ENCODE data around the gene PIGU.

PIGU gene

DNA sequence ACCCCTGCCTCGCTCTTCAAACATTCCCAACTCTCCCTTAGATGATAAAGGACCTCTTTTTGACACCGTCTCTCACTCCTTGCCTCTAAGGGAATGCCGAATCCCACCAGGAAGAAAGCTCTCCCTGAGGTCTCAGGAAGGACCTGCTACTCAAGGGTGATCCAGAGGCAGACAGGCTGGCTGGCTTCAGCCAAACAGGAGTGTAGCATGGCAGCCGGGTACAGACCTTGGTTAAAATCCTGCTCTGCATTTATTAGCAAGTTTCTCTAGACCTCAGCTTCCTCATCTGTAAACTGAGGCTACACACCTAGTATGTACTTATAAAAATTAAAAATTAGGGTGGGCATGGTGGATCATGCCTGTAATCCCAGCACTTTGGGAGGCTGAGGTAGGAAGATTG is 101.1 kb downstream of the PIGU start:
- FAIRE-seq = no peak

DNA sequence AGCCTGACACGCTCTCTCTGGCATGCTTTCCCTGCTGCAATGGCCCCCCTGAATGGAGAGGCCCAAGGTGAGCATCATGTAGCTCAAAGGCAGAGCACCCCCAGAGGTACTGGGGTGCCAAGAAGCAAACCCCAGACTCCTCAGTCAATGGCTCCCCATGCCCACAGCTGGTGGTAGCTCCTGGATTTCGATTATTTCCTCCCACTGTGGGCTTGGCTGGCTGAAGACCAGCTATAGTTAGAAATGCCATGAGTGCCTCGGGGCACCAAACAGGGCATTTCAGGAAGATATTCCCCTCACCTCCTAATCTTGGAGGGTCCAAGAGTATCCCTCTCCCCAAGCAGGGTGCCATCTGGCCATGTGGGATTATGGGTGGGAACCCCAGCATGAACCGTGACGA is 101.6 kb downstream of the PIGU start:
- no peak for FAIRE-seq

GRCh38 chr20:34574861-34575260 is 102.0 kb downstream of the PIGU start:
- FAIRE-seq = no peak

- no peak for FAIRE-seq
These were observed 102.5 kb downstream of the PIGU start for GRCh38 chr20:34574426-34574825.

DNA sequence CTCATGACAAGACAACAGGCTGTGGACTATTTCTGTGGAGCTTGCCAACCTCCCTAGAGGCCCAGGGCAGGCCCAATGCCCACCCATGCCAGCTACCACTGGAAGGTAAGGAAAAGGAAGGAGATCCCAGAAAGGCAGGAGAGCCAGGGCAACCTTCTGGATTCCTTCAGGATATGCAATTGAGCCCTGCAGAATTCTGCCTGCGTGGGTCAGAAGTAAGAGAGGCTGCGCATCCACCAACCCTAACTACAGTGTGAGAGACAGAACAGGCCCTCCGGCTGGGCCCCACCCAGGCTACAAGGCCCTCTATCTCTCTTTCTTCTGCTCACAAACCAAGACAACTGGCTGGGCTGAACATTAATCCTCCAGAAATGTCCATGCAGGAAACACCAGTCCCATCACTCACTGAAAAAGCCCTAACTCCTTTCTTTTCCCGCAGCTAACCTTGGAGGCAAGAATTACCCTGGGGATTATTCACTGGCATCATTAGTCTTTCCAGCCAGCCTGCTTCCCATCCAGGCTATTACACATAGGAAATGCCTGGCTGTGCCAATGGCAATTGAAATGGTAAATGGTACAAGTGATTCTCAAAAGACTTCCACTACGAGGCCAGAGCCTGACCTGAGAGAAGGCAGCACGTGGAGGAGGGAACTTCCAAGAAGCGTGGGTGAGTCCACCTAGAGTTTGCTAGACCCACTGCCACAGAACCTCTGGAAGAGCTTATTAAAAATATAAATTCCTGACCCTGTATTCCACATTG is 103.2 kb downstream of the PIGU start:
- no peak for FAIRE-seq

GRCh38 chr20:34571753-34572152 is 105.1 kb downstream of the PIGU start:
- FAIRE-seq = no peak

- FAIRE-seq = no peak
These were observed 106.0 kb downstream of the PIGU start for GRCh38 chr20:34570859-34571306.

DNA sequence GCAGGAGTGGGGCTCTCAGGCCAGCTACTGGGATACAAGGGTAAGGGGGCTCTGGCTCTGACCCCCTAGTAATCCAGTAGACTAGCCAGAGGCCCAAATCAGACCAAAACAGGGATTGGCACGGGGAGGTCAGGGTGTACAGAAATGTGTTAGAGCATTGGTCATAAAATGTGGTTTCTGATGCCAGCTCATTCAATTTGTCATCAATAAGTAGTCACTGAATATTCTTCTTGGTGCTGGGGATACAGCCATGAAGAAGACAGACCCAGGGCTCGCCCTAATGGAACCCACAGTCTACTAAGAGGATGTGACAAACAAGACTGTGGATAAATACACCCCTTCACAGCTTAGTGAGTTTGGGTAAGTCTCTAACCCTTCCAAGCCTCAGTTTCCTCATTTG is 107.3 kb downstream of the PIGU start:
- FAIRE-seq = no peak

DNA sequence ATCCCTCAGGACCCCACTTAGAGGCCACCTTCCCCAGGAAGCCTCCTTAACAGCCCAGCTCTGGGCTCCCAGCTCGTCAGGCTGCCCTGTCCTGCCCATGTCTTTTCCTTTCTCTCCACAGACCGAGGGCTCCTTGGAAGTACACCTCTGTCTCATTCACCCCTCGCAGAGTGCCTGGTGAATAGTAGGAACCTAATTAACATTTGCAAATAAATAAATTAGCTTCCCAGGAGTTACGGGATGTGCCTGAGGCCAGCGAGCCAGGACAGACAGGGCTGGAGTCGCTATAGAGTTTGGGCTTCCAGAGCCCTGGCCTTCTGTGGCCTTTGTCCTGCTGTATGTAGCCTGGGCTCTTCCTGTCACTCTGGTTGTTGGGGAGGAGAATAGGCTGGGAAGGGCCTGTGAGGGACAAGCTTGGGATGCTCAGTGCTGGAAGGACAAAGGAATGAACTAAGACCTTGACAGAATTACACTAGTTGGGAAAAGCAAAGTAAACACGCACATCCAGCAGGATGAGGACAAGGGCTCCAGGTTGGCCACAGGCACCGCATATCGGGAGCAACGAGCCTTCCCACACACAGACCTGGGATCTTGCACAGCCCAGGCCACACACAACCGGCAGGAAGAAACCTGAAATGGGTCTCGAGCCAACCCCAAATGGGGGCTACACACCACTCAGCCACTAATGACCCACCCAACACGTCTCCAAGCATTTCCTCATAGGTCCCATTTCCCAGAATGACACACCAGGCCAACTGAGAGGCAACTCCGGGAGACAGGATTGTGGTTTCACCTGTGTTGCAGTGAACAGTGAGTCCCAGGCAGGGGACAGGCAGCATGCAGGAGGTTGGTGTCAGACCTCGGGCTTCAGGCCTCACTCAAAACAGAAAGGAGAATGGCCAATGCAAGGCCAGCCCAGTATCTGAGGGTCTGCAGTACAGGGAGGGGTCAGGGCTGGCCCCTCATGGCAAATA is 108.7 kb downstream of the PIGU start:
- no peak for FAIRE-seq

- no peak for FAIRE-seq
These were observed 109.7 kb downstream of the PIGU start for GRCh38 chr20:34566978-34567891.

- FAIRE-seq = no peak
These were observed 112.1 kb downstream of the PIGU start for GRCh38 chr20:34564833-34565232.

- FAIRE-seq = no peak
These were observed 114.3 kb downstream of the PIGU start for GRCh38 chr20:34562641-34563040.

DNA sequence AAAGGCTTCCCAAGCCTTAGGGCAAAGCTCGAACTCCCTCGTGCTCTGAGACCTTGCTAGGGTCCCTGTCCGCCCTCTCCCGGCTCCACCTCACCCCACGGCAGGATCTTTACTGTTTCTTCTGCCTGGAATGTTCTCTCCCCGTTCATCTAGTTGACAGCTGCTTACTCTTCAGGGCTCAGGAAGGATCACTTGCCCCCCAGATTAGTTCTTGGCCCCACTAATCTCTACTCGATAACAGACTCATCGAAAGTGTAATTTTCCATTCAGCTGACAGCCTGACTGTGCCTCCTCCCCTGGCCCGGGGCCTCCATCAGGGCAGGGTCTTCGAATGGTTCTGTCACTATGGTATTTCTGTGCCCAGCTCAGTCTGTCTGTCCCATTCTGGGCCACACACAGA is 115.2 kb downstream of the PIGU start:
- FAIRE-seq = no peak

- FAIRE-seq = no peak
These were observed 116.3 kb downstream of the PIGU start for GRCh38 chr20:34560614-34561013.

GRCh38 chr20:34560141-34560523 is 116.8 kb downstream of the PIGU start:
- no peak for FAIRE-seq

GRCh38 chr20:34559311-34560140 is 117.4 kb downstream of the PIGU start:
- FAIRE-seq = no peak

DNA sequence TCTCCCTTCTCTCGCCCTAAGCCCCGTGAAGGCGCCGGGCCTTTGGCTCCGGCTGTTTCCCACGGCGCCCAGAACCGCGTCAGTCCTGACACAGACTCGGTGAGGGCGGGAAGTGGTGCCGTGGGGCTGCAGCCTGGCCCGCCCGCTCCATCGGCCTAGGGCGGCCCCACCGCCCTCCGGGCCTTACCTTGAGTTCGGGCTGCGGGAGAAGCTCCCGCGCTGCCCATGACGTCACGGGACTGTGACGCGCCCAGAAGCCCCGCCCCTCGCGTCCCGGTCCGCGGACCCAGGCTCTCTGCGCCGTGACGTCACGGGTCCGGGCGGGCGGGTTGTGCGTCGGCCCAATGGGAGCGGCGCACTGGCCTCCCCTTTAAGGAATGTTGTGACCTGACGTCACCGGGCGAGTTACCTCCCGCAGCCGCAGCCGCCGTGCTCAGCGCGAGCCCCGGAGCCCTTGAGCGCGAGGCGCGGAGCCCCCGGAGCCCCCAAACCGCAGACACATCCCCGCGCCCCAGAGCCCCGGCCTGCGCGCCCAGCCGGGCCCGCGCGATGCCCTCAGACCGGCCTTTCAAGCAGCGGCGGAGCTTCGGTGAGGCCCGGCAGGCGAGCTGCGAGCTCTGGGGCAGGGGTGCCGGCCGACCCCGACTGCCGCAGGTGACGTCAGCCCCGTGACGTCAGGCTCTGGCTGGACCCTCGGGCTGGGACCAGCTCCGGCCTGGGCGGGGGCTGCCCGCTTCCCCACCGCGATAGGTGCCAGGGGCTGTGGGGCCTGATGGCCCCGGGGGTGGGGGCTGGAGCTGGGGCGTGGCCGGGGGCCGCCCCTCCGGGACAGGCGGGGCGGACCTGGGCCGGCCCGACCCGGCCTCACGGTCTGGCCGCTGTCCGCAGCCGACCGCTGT is 118.3 kb downstream of the PIGU start, which contains the start of gene MAP1LC3A:
MAP1LC3A (plus strand) TSS at position 399 of the 899 bp plus-strand sequence; CDS start at position 550, 151 bp downstream.
- no peak for FAIRE-seq

GRCh38 chr20:34557936-34558319 is 119.0 kb downstream of the PIGU start:
- FAIRE-seq = no peak

GRCh38 chr20:34553366-34553867 is 123.5 kb downstream of the PIGU start:
- FAIRE-seq = no peak

GRCh38 chr20:34552569-34552968 is 124.3 kb downstream of the PIGU start:
- FAIRE-seq = no peak

GRCh38 chr20:34549929-34550305 is 127.0 kb downstream of the PIGU start:
- no peak for FAIRE-seq

All from G401.6 (cell line).